ENCODE measurements around the gene PNMA8A. TPM values are rescaled to one million over a fixed set of nuclear protein-coding genes. Genes with fewer than 3 reads are reported as not detected.
"Not testable (repeated sequence)": the region's sequence is repeated elsewhere in the genome, so short reads cannot be mapped to it uniquely, and the experiment has no call there.

The PNMA8A gene
- total RNA-seq, 4 donors from 2014 or later: 0.90 to 7.4 (median 3.4) TPM

- Histone ChIP-seq H3K27ac (no peak overlapping the region), H3K36me3 (no peaks in the 10 kb centered on the region), H3K9me3 (no peaks in the 10 kb centered on the region), H3K27me3 (peaks cover 0 to 2% of the 10 kb centered on the region in 2 donors), H3K4me1 (peaks cover 0 to 4% (median 0%) of the 10 kb centered on the region in 4 donors), H3K4me3 (no peak overlapping the region)
- DNase-seq (ENCODE audit: low spot score in 2 of 2): no peak
- TF ChIP-seq EP300 (IDR thresholded peaks at IDR 0.05): no peak
- no peak for TF ChIP-seq POLR2A (IDR thresholded peaks at IDR 0.05)
- no peak for TF ChIP-seq CTCF (IDR thresholded peaks at IDR 0.05)
- WGBS, 2 donors: 50 to 64% methylated on average over 5 of the region's 5 CpGs
These were observed 23.5 kb downstream of the PNMA8A start for GRCh38 chr19:46447824-46448223.

- Histone ChIP-seq H3K9me3 (no peaks in the 10 kb centered on the region), H3K4me1 (peaks cover 0 to 8% (median 0%) of the 10 kb centered on the region in 4 donors), H3K27ac (no peak overlapping the region), H3K4me3 (no peak overlapping the region), H3K27me3 (peaks cover 0 to 2% of the 10 kb centered on the region in 2 donors), H3K36me3 (no peaks in the 10 kb centered on the region)
- 43 to 59% methylated on average over 3 of the region's 3 CpGs for WGBS, 2 donors
- TF ChIP-seq POLR2A (IDR thresholded peaks at IDR 0.05): no peak
- TF ChIP-seq EP300 (IDR thresholded peaks at IDR 0.05): no peak
- no peak for TF ChIP-seq CTCF (IDR thresholded peaks at IDR 0.05)
- DNase-seq (ENCODE audit: low spot score in 2 of 2): no peak
These were observed 24.4 kb downstream of the PNMA8A start for GRCh38 chr19:46447006-46447405.

GRCh38 chr19:46446021-46446420 lies 25.3 kb downstream of the PNMA8A start:
- Histone ChIP-seq H3K36me3 (no peaks in the 10 kb centered on the region), H3K27ac (no peak overlapping the region), H3K9me3 (no peaks in the 10 kb centered on the region), H3K4me3 (no peak overlapping the region), H3K27me3 (peaks cover 0 to 2% of the 10 kb centered on the region in 2 donors), H3K4me1 (peaks cover 0 to 8% (median 0%) of the 10 kb centered on the region in 4 donors)
- no peak for TF ChIP-seq EP300 (IDR thresholded peaks at IDR 0.05)
- no peak for TF ChIP-seq POLR2A (IDR thresholded peaks at IDR 0.05)
- TF ChIP-seq CTCF (IDR thresholded peaks at IDR 0.05): no peak
- WGBS, 2 donors: 84% methylated on average over 15 of the region's 15 CpGs
- DNase-seq (ENCODE audit: low spot score in 2 of 2): no peak

GRCh38 chr19:46442808-46443450 lies 28.4 kb downstream of the PNMA8A start:
- Histone ChIP-seq H3K36me3 (no peaks in the 10 kb centered on the region), H3K9me3 (no peaks in the 10 kb centered on the region), H3K27me3 (peaks cover 0 to 2% of the 10 kb centered on the region in 2 donors), H3K4me3 (no peak overlapping the region), H3K27ac (no peak overlapping the region), H3K4me1 (peaks cover 0 to 8% (median 0%) of the 10 kb centered on the region in 4 donors)
- DNase-seq (ENCODE audit: low spot score in 2 of 2): no peak
- TF ChIP-seq EP300 (IDR thresholded peaks at IDR 0.05) (no peak), CTCF (IDR thresholded peaks at IDR 0.05) (no peak), POLR2A (IDR thresholded peaks at IDR 0.05) (no peak)
- WGBS, 2 donors: 56 to 58% methylated on average over 8 of the region's 8 CpGs

GRCh38 chr19:46441866-46442265 lies 29.5 kb downstream of the PNMA8A start:
- Histone ChIP-seq H3K27me3 (peaks cover 0 to 2% of the 10 kb centered on the region in 2 donors), H3K27ac (no peak overlapping the region)
- 69 to 71% methylated on average over 1 of the region's 1 CpG for WGBS, 2 donors

GRCh38 chr19:46435689-46436088 lies 35.7 kb downstream of the PNMA8A start:
- H3K4me3 ChIP-seq; DNase-seq (ENCODE audit: low spot score in 2 of 2); H3K4me1 ChIP-seq; H3K9me3 ChIP-seq; H3K36me3 ChIP-seq; H3K27ac ChIP-seq: not testable (repeated sequence)
- 94 to 95% methylated on average over 4 of the region's 4 CpGs for WGBS, 2 donors
- peaks cover 0 to 16% of the 10 kb centered on the region in 2 donors for H3K27me3 ChIP-seq

More at GRCh38 chr19:46441866-46442265, 29.5 kb downstream of the PNMA8A start:
- Histone ChIP-seq H3K4me3 (no peak overlapping the region), H3K9me3 (no peaks in the 10 kb centered on the region), H3K4me1 (peaks cover 0 to 8% (median 0%) of the 10 kb centered on the region in 4 donors), H3K36me3 (no peaks in the 10 kb centered on the region)
- no peak for TF ChIP-seq EP300 (IDR thresholded peaks at IDR 0.05)
- TF ChIP-seq POLR2A (IDR thresholded peaks at IDR 0.05): no peak
- no peak for TF ChIP-seq CTCF (IDR thresholded peaks at IDR 0.05)
- no peak for DNase-seq (ENCODE audit: low spot score in 2 of 2)
